DOHH2 (cell line): ENCODE measurements around the gene RXFP4.

Source experiments
- CTCF ChIP-seq: fragments of 200-600 bp; sonication (generic); IDR thresholded peaks from one replicate; pipeline ENCODE4 v1.5.1; 2014; ENCODE audit warnings: antibody characterized with exemption, mild to moderate bottlenecking, low read depth, low read length; ENCODE audit not compliant: poor library complexity, severe bottlenecking
- EZH2phosphoT487 ChIP-seq: fragments of 200-600 bp; sonication (generic); IDR thresholded peaks from 2 replicates; pipeline ENCODE4 v1.6.1; 2017; ENCODE audit warnings: borderline replicate concordance, mild to moderate bottlenecking, antibody characterized with exemption, low read length, moderate library complexity, mixed read lengths

GRCh38 chr1:155934936-155935590 lies 6.4 kb upstream of the RXFP4 start:
- TF ChIP-seq EZH2phosphoT487 (no peak), CTCF (no peak)
